AG04450 (cell line): Measurements from ENCODE around the gene GTF3C1. TPM values are rescaled to one million over a fixed set of nuclear protein-coding genes. Genes with fewer than 3 reads are reported as not detected.

Source experiments
- CTCF ChIA-PET: fragments of 300-600, 350-600 bp; formaldehyde crosslinking; extraction: SDS; loops from one replicate; lab custom pipeline; 2022; ENCODE audit warnings: antibody characterized with exemption, inconsistent platforms; lab: Charles Lee
- POLR2A ChIA-PET: fragments of 350-600 bp; formaldehyde crosslinking; extraction: SDS; loops from one replicate; lab custom pipeline; 2021; ENCODE audit warnings: antibody characterized with exemption, inconsistent platforms; lab: Yijun Ruan, JAX
- DNase-seq: peaks from one replicate; pipeline ENCODE4 v3.0.0-alpha.2; 2011; ENCODE audit warnings: low read depth, low spot score
- H3K27ac ChIP-seq: one replicate; pipeline ENCODE4 v1.5.1; 2012; ENCODE audit warnings: low read depth, low read length, control low read depth
- H3K27me3 ChIP-seq: one replicate; pipeline ENCODE4 v1.6.0; 2012; ENCODE audit warnings: low read length; ENCODE audit not compliant: control insufficient read depth, insufficient read depth
- H3K4me3 ChIP-seq: 2 replicates; pipeline ENCODE4 v1.5.1; 2011; ENCODE audit warnings: mild to moderate bottlenecking, low read depth, low read length, control low read depth
- H3K9me3 ChIP-seq: 2 replicates; pipeline ENCODE4 v1.5.1; 2012; ENCODE audit warnings: low read length; ENCODE audit not compliant: control insufficient read depth, insufficient read depth
- CTCF ChIP-seq: IDR thresholded peaks from 2 replicates; pipeline ENCODE4 v1.5.1; 2011; ENCODE audit warnings: low read depth, low read length, control low read depth, inconsistent platforms
- polyA plus RNA-seq: library from polyadenylated mRNA; depleted of rRNA; stranded (reverse); fragments of >200 nt; gene quantifications from 2 replicates; pipeline ENCODE4 v1.2.3, GENCODE V29; 2011

Gene GTF3C1
- polyA plus RNA-seq, 1 experiment, result 40.2 TPM

GRCh38 chr16:27462200-27462845, 87.4 kb downstream of the GTF3C1 start:
- no peak overlapping the region for H3K4me3 ChIP-seq
- CTCF ChIA-PET, result interaction anchor here (0.9 kb wide), 2 partner anchors 307 to 352 kb away, joined by 3 to 4 read pairs; no protein-coding TSS in a partner anchor
- H3K27ac ChIP-seq, result no peak overlapping the region
- TF ChIP-seq CTCF, result no peak
- POLR2A ChIA-PET, result no interaction called here
- peaks cover 5% of the 10 kb centered on the region for H3K9me3 ChIP-seq
- H3K27me3 ChIP-seq, result no peaks in the 10 kb centered on the region
- DNase-seq, result no peak

- ChIA-PET POLR2A (no interaction called here), CTCF (interaction anchor here (0.9 kb wide), 1 partner anchor 352 kb away, joined by 3 read pairs; no protein-coding TSS in a partner anchor)
- Histone ChIP-seq H3K4me3 (no peak overlapping the region), H3K27ac (peak overlapping the region; percentile 47), H3K27me3 (no peaks in the 10 kb centered on the region), H3K9me3 (no peaks in the 10 kb centered on the region; the same call in 1 of the 2 replicates)
- TF ChIP-seq CTCF, result no peak
- no peak for DNase-seq
Measured at GRCh38 chr16:27461483-27462171, 88.1 kb downstream of the GTF3C1 start.

DNA sequence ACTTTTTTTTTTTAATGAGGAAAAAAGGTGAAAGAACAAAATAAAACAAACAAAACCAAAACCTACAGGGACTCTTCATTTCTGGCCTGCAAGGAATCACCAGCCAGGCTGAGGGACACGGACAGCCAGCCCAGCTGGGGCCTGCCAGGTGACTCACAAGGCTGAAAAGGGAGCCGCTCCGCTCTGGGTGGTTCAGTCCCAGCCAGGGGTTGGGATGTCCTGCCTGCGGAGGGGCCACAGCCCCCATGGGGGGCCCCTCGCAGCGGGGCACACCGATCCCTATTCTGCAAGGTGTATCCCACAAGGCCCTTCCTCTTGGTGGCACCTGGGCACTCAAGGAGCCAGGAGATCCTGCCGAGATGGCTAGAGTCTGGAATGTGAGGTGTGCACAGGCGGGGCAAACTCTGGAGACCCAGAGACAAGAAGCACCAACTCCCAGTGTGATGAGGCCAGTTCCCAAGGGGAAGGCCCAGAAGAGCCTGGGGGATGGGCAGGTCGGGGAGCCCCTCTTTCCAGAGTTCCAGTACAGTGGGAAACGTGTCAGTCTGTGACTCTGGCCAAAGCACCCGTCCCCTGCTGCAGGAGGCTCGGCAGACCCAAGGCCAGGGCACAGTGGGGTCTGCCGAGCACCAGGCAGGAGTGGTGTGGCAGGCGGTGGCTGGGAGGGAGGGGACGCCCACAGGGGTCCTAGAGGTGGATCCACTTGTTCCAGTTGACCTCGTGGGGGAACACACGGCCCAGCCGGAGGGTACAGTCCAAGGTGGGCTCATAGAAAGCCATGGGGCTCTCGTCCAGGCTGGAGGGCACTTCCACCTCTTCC, 88.8 kb downstream of the GTF3C1 start:
- ChIA-PET POLR2A (no interaction called here), CTCF (interaction anchor here (0.9 to 2.1 kb wide), 3 partner anchors 226 to 351 kb away, joined by 3 to 8 read pairs (median 3); no protein-coding TSS in a partner anchor)
- DNase-seq, result no peak
- TF ChIP-seq CTCF, result no peak
- no peak overlapping the region for H3K27ac ChIP-seq
- no peaks in the 10 kb centered on the region for H3K27me3 ChIP-seq
- H3K4me3 ChIP-seq, result no peak overlapping the region
- H3K9me3 ChIP-seq, result no peaks in the 10 kb centered on the region; the same call in 1 of the 2 replicates

DNA sequence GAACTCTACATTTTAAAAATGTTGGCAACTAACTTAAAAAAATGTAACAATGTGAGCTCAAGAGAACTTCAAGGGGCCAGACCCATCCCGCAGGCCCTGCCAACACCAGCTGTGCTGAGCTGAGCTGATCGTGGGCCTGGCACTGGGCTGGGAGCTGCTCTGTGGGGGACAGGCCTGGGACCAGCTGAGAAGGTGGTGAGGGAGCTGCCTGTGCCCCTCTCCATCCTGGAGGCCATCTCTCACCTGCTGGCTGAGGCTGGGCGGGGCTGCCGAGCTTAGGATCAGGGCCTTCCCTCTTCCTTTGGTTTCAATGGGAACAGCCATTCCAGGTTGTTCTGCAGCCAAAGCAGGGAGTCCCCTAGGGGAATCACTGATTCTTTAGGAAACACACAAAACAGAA, 89.5 kb downstream of the GTF3C1 start:
- H3K27ac ChIP-seq, result no peak overlapping the region
- ChIA-PET POLR2A (no interaction called here), CTCF (interaction anchor here (1.2 to 2.1 kb wide), 2 partner anchors 225 to 281 kb away, joined by 3 to 8 read pairs; no protein-coding TSS in a partner anchor)
- H3K4me3 ChIP-seq, result no peak overlapping the region
- H3K27me3 ChIP-seq, result no peaks in the 10 kb centered on the region
- no peaks in the 10 kb centered on the region; the same call in 1 of the 2 replicates for H3K9me3 ChIP-seq
- DNase-seq, result no peak
- TF ChIP-seq CTCF, result no peak
